Tibial artery (tissue), 4 donors: Measurements from ENCODE around the gene FERMT1.

ENCODE experiments used
- DNase-seq, 2 donors: peaks; one replicate each; pipeline ENCODE4 v3.0.0-alpha.2; 2019
- H3K27ac ChIP-seq, 2 donors: fragments of 200-600 bp; sonication (generic) in 1 of 2; 1 replicate in 1 of 2; 2 replicates in 1 of 2; pipeline ENCODE4 v1.5.1; 2018 to 2019; ENCODE audit warnings: mild to moderate bottlenecking in 1 of 2
- H3K27me3 ChIP-seq, 2 donors: fragments of 200-600 bp; sonication (generic) in 1 of 2; one replicate each; pipeline versions ENCODE4 v1.5.1 to v1.6.0; 2016 to 2019
- H3K36me3 ChIP-seq, 3 donors: fragments of 200-600 bp; sonication (generic) in 2 of 3; one replicate each; pipeline ENCODE4 v1.5.1; 2016 to 2019; ENCODE audit warnings: mild to moderate bottlenecking in 2 of 3
- H3K4me1 ChIP-seq, 4 donors: fragments of 200-600 bp; sonication (generic) in 2 of 4; 1 replicate in 3 of 4; 2 replicates in 1 of 4; pipeline ENCODE4 v1.5.1; 2016 to 2019
- H3K4me3 ChIP-seq, 2 donors: fragments of 200-600 bp; sonication (generic) in 1 of 2; 1 replicate in 1 of 2; 2 replicates in 1 of 2; pipeline ENCODE4 v1.5.1; 2018 to 2019; ENCODE audit warnings: mild to moderate bottlenecking in 2 of 2
- H3K9me3 ChIP-seq, 3 donors: fragments of 200-600 bp; sonication (generic) in 1 of 3; one replicate each; pipeline ENCODE4 v1.5.1; 2016 to 2019
- intact Hi-C: fragments of 100-400 bp; cut with DNase I; formaldehyde crosslinking; loops from one replicate; pipeline ENCODE4 v1.15.0; 2023; ENCODE audit warnings: low total_unique reads
- TF ChIP-seq, protein P1 (sequence below), 2 experiments: fragments of 200-600 bp in 1 of 2; fragments of 450-650 bp in 1 of 2; IDR thresholded peaks; one replicate each; pipeline ENCODE4 v1.5.1; 2017 to 2019; ENCODE audit warnings: antibody characterized with exemption in 2 of 2, mild to moderate bottlenecking in 1 of 2, moderate library complexity in 1 of 2

The FERMT1 gene

GRCh38 chr20:6045566-6045965 lies 77.3 kb downstream of the FERMT1 start:
- intact Hi-C loops = no loop called here

DNA sequence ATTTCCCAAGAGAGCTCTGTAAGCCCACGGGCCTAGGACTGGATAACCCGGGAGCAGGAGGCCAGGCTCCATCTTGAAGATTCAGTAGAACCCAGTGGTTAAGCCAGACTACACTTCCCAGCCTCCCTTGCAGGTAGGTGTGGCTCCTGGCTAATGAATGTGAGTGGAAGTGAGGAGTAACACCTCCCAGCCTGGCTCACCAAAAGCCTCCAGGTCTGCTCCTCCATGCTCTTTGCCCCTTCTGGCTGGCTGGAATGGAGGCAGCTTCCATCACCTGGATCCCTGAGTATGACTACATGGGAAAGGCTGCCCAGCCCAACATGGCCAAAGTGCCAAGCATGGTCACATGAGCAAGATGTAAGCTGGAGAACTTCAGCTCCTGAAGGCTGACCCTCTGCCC lies 78.7 kb downstream of the FERMT1 start:
- TF ChIP-seq, protein P1, sequence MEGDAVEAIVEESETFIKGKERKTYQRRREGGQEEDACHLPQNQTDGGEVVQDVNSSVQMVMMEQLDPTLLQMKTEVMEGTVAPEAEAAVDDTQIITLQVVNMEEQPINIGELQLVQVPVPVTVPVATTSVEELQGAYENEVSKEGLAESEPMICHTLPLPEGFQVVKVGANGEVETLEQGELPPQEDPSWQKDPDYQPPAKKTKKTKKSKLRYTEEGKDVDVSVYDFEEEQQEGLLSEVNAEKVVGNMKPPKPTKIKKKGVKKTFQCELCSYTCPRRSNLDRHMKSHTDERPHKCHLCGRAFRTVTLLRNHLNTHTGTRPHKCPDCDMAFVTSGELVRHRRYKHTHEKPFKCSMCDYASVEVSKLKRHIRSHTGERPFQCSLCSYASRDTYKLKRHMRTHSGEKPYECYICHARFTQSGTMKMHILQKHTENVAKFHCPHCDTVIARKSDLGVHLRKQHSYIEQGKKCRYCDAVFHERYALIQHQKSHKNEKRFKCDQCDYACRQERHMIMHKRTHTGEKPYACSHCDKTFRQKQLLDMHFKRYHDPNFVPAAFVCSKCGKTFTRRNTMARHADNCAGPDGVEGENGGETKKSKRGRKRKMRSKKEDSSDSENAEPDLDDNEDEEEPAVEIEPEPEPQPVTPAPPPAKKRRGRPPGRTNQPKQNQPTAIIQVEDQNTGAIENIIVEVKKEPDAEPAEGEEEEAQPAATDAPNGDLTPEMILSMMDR (IDR thresholded peaks at IDR 0.05) = no peak
- Histone ChIP-seq H3K4me3 (no peak overlapping the region), H3K27ac (no peak overlapping the region), H3K36me3 (peaks cover 24 to 35% (median 29%) of the 10 kb centered on the region in 3 donors), H3K27me3 (no peaks in the 10 kb centered on the region), H3K9me3 (no peaks in the 10 kb centered on the region), H3K4me1 (no peaks in the 10 kb centered on the region)
- intact Hi-C loops = no loop called here
- DNase-seq = no peak

More at GRCh38 chr20:6045566-6045965, 77.3 kb downstream of the FERMT1 start:
- TF ChIP-seq, protein P1 (IDR thresholded peaks at IDR 0.05) = no peak
- Histone ChIP-seq H3K36me3 (peaks cover 15 to 20% (median 17%) of the 10 kb centered on the region in 3 donors), H3K4me1 (no peaks in the 10 kb centered on the region), H3K4me3 (no peak overlapping the region), H3K27me3 (peaks cover 0 to under 1% of the 10 kb centered on the region in 2 donors), H3K9me3 (no peaks in the 10 kb centered on the region), H3K27ac (no peak overlapping the region)
- DNase-seq = no peak

DNA sequence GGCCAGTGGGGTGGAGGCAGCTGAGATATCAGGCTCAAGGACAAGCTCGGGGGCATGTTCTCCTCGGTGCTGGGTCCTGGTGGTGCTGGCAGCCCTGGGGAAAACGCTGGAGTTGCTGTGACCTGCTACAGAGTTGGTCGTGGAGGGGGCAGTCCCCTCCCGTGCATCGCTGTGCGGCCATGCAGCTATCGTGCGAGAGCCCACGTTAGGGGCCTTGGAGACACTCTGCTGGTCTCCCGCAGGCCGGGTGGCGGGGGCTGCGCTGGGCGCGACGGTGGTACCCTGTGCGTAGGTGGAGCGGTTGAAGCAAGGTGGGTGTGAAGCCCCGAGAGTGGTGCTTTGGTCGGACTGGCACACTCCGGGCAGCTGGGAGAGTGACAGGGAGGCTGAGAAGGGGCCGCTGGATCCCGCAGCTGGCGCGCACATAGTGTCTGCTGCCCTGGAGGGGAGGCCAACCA lies 81.0 kb downstream of the FERMT1 start:
- intact Hi-C loops = no loop called here
- Histone ChIP-seq H3K27me3 (no peaks in the 10 kb centered on the region), H3K4me3 (no peak overlapping the region), H3K9me3 (no peaks in the 10 kb centered on the region), H3K4me1 (no peaks in the 10 kb centered on the region), H3K27ac (no peak overlapping the region), H3K36me3 (peaks cover 47 to 56% (median 51%) of the 10 kb centered on the region in 3 donors)
- DNase-seq = no peak
- TF ChIP-seq, protein P1 (IDR thresholded peaks at IDR 0.05) = no peak

GRCh38 chr20:6040958-6041807 lies 81.6 kb downstream of the FERMT1 start:
- Histone ChIP-seq H3K9me3 (no peaks in the 10 kb centered on the region), H3K4me3 (no peak overlapping the region), H3K27ac (no peak overlapping the region), H3K4me1 (no peaks in the 10 kb centered on the region), H3K27me3 (no peaks in the 10 kb centered on the region), H3K36me3 (peaks cover 53 to 63% (median 56%) of the 10 kb centered on the region in 3 donors)
- no peak for DNase-seq
- intact Hi-C loops = no loop called here
- TF ChIP-seq, protein P1 (IDR thresholded peaks at IDR 0.05) = no peak

- DNase-seq = no peak
- TF ChIP-seq, protein P1 (IDR thresholded peaks at IDR 0.05) = no peak
- Histone ChIP-seq H3K9me3 (no peaks in the 10 kb centered on the region), H3K4me3 (no peak overlapping the region), H3K36me3 (peaks cover 60 to 69% (median 63%) of the 10 kb centered on the region in 3 donors), H3K27ac (no peak overlapping the region), H3K27me3 (no peaks in the 10 kb centered on the region), H3K4me1 (no peaks in the 10 kb centered on the region)
- intact Hi-C loops = no loop called here
These were observed 82.3 kb downstream of the FERMT1 start for GRCh38 chr20:6040540-6040939.
